NCI-H446 treated with DMSO at 0.1 percent for 48 hours (cell line): ENCODE results near the gene ZC2HC1B.
"Not testable (repeated sequence)": the region's sequence is repeated elsewhere in the genome, so short reads cannot be mapped to it uniquely, and the experiment has no call there.

Source experiments
- DNase-seq: peaks from one replicate; lab custom pipeline; 2025; lab: John Stamatoyannopoulos, UW

ZC2HC1B gene

GRCh38 chr6:143864234-143864633 lies at the start of gene ZC2HC1B:
Gene ZC2HC1B (plus strand): TSS chr6:143864474. CDS start chr6:143864540, 66 bp downstream.
- DNase-seq = no peak

GRCh38 chr6:143817621-143818020 lies 46.7 kb upstream of the ZC2HC1B start:
- no peak for DNase-seq

GRCh38 chr6:143821359-143821758 lies 42.9 kb upstream of the ZC2HC1B start:
- no peak for DNase-seq

- DNase-seq = no peak
Observed at GRCh38 chr6:143822584-143823024, 41.7 kb upstream of the ZC2HC1B start.

GRCh38 chr6:143823548-143823947 lies 40.7 kb upstream of the ZC2HC1B start:
- DNase-seq = no peak

GRCh38 chr6:143828572-143828971 lies 35.7 kb upstream of the ZC2HC1B start:
- DNase-seq = no peak

- no peak for DNase-seq
Observed at GRCh38 chr6:143836150-143836549, 28.1 kb upstream of the ZC2HC1B start.

- no peak for DNase-seq
Observed at GRCh38 chr6:143838395-143838794, 25.9 kb upstream of the ZC2HC1B start.

- no peak for DNase-seq
Observed at GRCh38 chr6:143839196-143839595, 25.1 kb upstream of the ZC2HC1B start.

- no peak for DNase-seq
Observed at GRCh38 chr6:143840595-143841265, 23.5 kb upstream of the ZC2HC1B start.

- no peak for DNase-seq
Observed at GRCh38 chr6:143842461-143842901, 21.8 kb upstream of the ZC2HC1B start.

GRCh38 chr6:143842902-143843676 lies 21.2 kb upstream of the ZC2HC1B start, which contains the start of gene LTV1:
Gene LTV1 (plus strand): TSS chr6:143843338. CDS start chr6:143843478, 140 bp downstream.
- DNase-seq = peak; percentile 85

GRCh38 chr6:143843677-143843999 lies 20.6 kb upstream of the ZC2HC1B start:
- no peak for DNase-seq

- DNase-seq = no peak
Observed at GRCh38 chr6:143844006-143844405, 20.3 kb upstream of the ZC2HC1B start.

- no peak for DNase-seq
Observed at GRCh38 chr6:143845033-143845432, 19.2 kb upstream of the ZC2HC1B start.

GRCh38 chr6:143851706-143852105 lies 12.6 kb upstream of the ZC2HC1B start:
- DNase-seq = not testable (repeated sequence)

GRCh38 chr6:143855057-143855456 lies 9.2 kb upstream of the ZC2HC1B start:
- not testable (repeated sequence) for DNase-seq

- DNase-seq = not testable (repeated sequence)
Observed at GRCh38 chr6:143856762-143857161, 7.5 kb upstream of the ZC2HC1B start.

- no peak for DNase-seq
Observed at GRCh38 chr6:143857651-143858050, 6.6 kb upstream of the ZC2HC1B start.

GRCh38 chr6:143859891-143860660 lies 4.2 kb upstream of the ZC2HC1B start:
- no peak for DNase-seq

GRCh38 chr6:143863771-143864170 lies 503 bp upstream of the ZC2HC1B start:
- no peak for DNase-seq

GRCh38 chr6:143867236-143867635 lies 3.0 kb downstream of the ZC2HC1B start:
- DNase-seq = no peak

- DNase-seq = not testable (repeated sequence)
Observed at GRCh38 chr6:143868808-143869207, 4.5 kb downstream of the ZC2HC1B start.
